ENCODE data around the gene APLP1. TPM values are rescaled to one million over a fixed set of nuclear protein-coding genes. Genes with fewer than 3 reads are reported as not detected.

APLP1 gene
- total RNA-seq, 4 donors from 2014 or later, result 0.44 to 1.7 (median 0.76) TPM; not detected in 1

- Histone ChIP-seq H3K27me3 (peaks cover 0 to 46% (median 0%) of the 10 kb centered on the region in 4 donors), H3K36me3 (no peaks in the 10 kb centered on the region), H3K4me1 (peaks cover 17 to 25% (median 17%) of the 10 kb centered on the region in 3 donors), H3K4me3 (no peak overlapping the region), H3K27ac (no peak overlapping the region), H3K9me3 (no peaks in the 10 kb centered on the region)
- intact Hi-C loops (cut with DNase I), result no loop called here
- TF ChIP-seq POLR2A (IDR thresholded peaks at IDR 0.05) (no peak), CTCF (IDR thresholded peaks at IDR 0.05) (no peak)
- DNase-seq, result no peak
- 80 to 83% methylated on average over 2 to 4 of the region's 5 CpGs for WGBS, 2 donors
Measured at GRCh38 chr19:35872180-35872579, 3.8 kb downstream of the APLP1 start.

- no peak for TF ChIP-seq CTCF (IDR thresholded peaks at IDR 0.05)
- no peak for TF ChIP-seq POLR2A (IDR thresholded peaks at IDR 0.05)
- Histone ChIP-seq H3K27me3 (peaks cover 0 to 45% (median 0%) of the 10 kb centered on the region in 4 donors), H3K36me3 (no peaks in the 10 kb centered on the region), H3K4me1 (peaks cover 6 to 11% (median 8%) of the 10 kb centered on the region in 3 donors), H3K4me3 (no peak overlapping the region), H3K27ac (no peak overlapping the region), H3K9me3 (no peaks in the 10 kb centered on the region)
- no peak for DNase-seq
- WGBS, 2 donors, result 91 to 92% methylated on average over 16 to 21 of the region's 32 CpGs
- intact Hi-C loops (cut with DNase I), result no loop called here
Measured at GRCh38 chr19:35874392-35874930, 6.1 kb downstream of the APLP1 start.

- H3K27me3 ChIP-seq, result peaks cover 0 to 21% (median 0%) of the 10 kb centered on the region in 4 donors
- DNase-seq, result no peak
- no peaks in the 10 kb centered on the region for H3K36me3 ChIP-seq
- no peaks in the 10 kb centered on the region for H3K9me3 ChIP-seq
- H3K4me1 ChIP-seq, result peaks cover 0 to 6% (median 0%) of the 10 kb centered on the region in 3 donors
- TF ChIP-seq CTCF (IDR thresholded peaks at IDR 0.05), result no peak
- no peak for TF ChIP-seq POLR2A (IDR thresholded peaks at IDR 0.05)
- intact Hi-C loops (cut with DNase I), result no loop called here
- WGBS, 2 donors, result 29 to 43% methylated on average over 9 of the region's 23 CpGs
- H3K4me3 ChIP-seq, result no peak overlapping the region
- no peak overlapping the region for H3K27ac ChIP-seq
Measured at GRCh38 chr19:35879068-35879467, 10.7 kb downstream of the APLP1 start.

GRCh38 chr19:35879770-35880317 lies 11.5 kb downstream of the APLP1 start:
- intact Hi-C loops (cut with DNase I), result loop anchor here (5.0 kb wide), 1 partner anchor 52 kb away; no protein-coding TSS in a partner anchor
- 4% methylated on average over 11 to 15 of the region's 28 CpGs for WGBS, 2 donors
- peak in 1 of 6 experiments; percentile 11 for TF ChIP-seq CTCF (IDR thresholded peaks at IDR 0.05)
- no peak for TF ChIP-seq POLR2A (IDR thresholded peaks at IDR 0.05)
- H3K9me3 ChIP-seq, result no peaks in the 10 kb centered on the region
- no peak overlapping the region for H3K4me3 ChIP-seq
- peaks cover 0 to 21% (median 0%) of the 10 kb centered on the region in 4 donors for H3K27me3 ChIP-seq
- peaks cover 0 to 6% (median 0%) of the 10 kb centered on the region in 3 donors for H3K4me1 ChIP-seq
- no peaks in the 10 kb centered on the region for H3K36me3 ChIP-seq
- no peak overlapping the region for H3K27ac ChIP-seq
- DNase-seq, result peak; percentile 32

GRCh38 chr19:35882114-35882832 lies 13.9 kb downstream of the APLP1 start:
- peaks cover 0 to 8% (median 3%) of the 10 kb centered on the region in 3 donors for H3K36me3 ChIP-seq
- intact Hi-C loops (cut with DNase I), result loop anchor here (5.0 kb wide), 1 partner anchor 50 kb away; no protein-coding TSS in a partner anchor
- no peak overlapping the region for H3K27ac ChIP-seq
- H3K9me3 ChIP-seq, result no peaks in the 10 kb centered on the region
- H3K4me1 ChIP-seq, result peaks cover 0 to 6% (median 0%) of the 10 kb centered on the region in 3 donors
- WGBS, 2 donors, result 20 to 22% methylated on average over 8 of the region's 8 CpGs
- DNase-seq, result no peak
- TF ChIP-seq POLR2A (IDR thresholded peaks at IDR 0.05) (no peak), CTCF (IDR thresholded peaks at IDR 0.05) (peak; percentile 30 to 62 (median 46))
- no peak overlapping the region for H3K4me3 ChIP-seq
- H3K27me3 ChIP-seq, result peaks cover 0 to 21% (median 0%) of the 10 kb centered on the region in 4 donors

Data from esophagus squamous epithelium (tissue), 5 donors.